Measurements from ENCODE around the gene OMP.

OMP gene, protein sequence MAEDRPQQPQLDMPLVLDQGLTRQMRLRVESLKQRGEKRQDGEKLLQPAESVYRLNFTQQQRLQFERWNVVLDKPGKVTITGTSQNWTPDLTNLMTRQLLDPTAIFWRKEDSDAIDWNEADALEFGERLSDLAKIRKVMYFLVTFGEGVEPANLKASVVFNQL
- total RNA-seq: 0 to 0.09 (median 0) reads per million in 3 donors

- Histone ChIP-seq H3K9me3 (ENCODE audit: control insufficient read depth, low read length) (no peaks in the 10 kb centered on the region), H3K36me3 (ENCODE audit: control insufficient read depth, insufficient read depth, low read length) (no peaks in the 10 kb centered on the region), H3K27ac (ENCODE audit: insufficient read depth, low read length, poor library complexity, severe bottlenecking) (no peak within 1 kb of the TSS), H3K4me1 (ENCODE audit: control insufficient read depth, insufficient read depth, low read length, poor library complexity, severe bottlenecking) (no peaks in the 10 kb centered on the region), H3K27me3 (replicated peaks; ENCODE audit: control insufficient read depth, insufficient read depth, low read length, poor library complexity, severe bottlenecking) (no peaks in the 10 kb centered on the region), H3K4me3 (ENCODE audit: insufficient read depth, low read depth, low read length, poor library complexity, severe bottlenecking) (no peak within 1 kb of the TSS)
- DNase-seq: no peak
These were observed at the start of gene OMP for GRCh38 chr11:77102246-77103210. OMP (plus strand) TSS chr11:77102840; CDS start chr11:77102840, 0 bp downstream.

GRCh38 chr11:77053217-77054015 lies 49.2 kb upstream of the OMP start:
- Histone ChIP-seq H3K27me3 (replicated peaks; ENCODE audit: control insufficient read depth, insufficient read depth, low read length, poor library complexity, severe bottlenecking) (no peaks in the 10 kb centered on the region), H3K27ac (ENCODE audit: insufficient read depth, low read length, poor library complexity, severe bottlenecking) (no peak overlapping the region), H3K4me3 (ENCODE audit: insufficient read depth, low read depth, low read length, poor library complexity, severe bottlenecking) (no peak overlapping the region), H3K36me3 (ENCODE audit: control insufficient read depth, insufficient read depth, low read length) (no peaks in the 10 kb centered on the region), H3K9me3 (ENCODE audit: control insufficient read depth, low read length) (peaks cover 5% of the 10 kb centered on the region), H3K4me1 (ENCODE audit: control insufficient read depth, insufficient read depth, low read length, poor library complexity, severe bottlenecking) (no peaks in the 10 kb centered on the region)
- DNase-seq: no peak

GRCh38 chr11:77054084-77054483 lies 48.6 kb upstream of the OMP start:
- Histone ChIP-seq H3K4me3 (ENCODE audit: insufficient read depth, low read depth, low read length, poor library complexity, severe bottlenecking) (no peak overlapping the region), H3K27me3 (replicated peaks; ENCODE audit: control insufficient read depth, insufficient read depth, low read length, poor library complexity, severe bottlenecking) (no peaks in the 10 kb centered on the region), H3K27ac (ENCODE audit: insufficient read depth, low read length, poor library complexity, severe bottlenecking) (no peak overlapping the region), H3K9me3 (ENCODE audit: control insufficient read depth, low read length) (peaks cover 5% of the 10 kb centered on the region), H3K36me3 (ENCODE audit: control insufficient read depth, insufficient read depth, low read length) (no peaks in the 10 kb centered on the region), H3K4me1 (ENCODE audit: control insufficient read depth, insufficient read depth, low read length, poor library complexity, severe bottlenecking) (no peaks in the 10 kb centered on the region)
- DNase-seq: no peak

GRCh38 chr11:77055101-77055561 lies 47.5 kb upstream of the OMP start:
- Histone ChIP-seq H3K36me3 (ENCODE audit: control insufficient read depth, insufficient read depth, low read length) (no peaks in the 10 kb centered on the region), H3K4me3 (ENCODE audit: insufficient read depth, low read depth, low read length, poor library complexity, severe bottlenecking) (no peak overlapping the region), H3K27me3 (replicated peaks; ENCODE audit: control insufficient read depth, insufficient read depth, low read length, poor library complexity, severe bottlenecking) (no peaks in the 10 kb centered on the region), H3K4me1 (ENCODE audit: control insufficient read depth, insufficient read depth, low read length, poor library complexity, severe bottlenecking) (no peaks in the 10 kb centered on the region), H3K27ac (ENCODE audit: insufficient read depth, low read length, poor library complexity, severe bottlenecking) (no peak overlapping the region), H3K9me3 (ENCODE audit: control insufficient read depth, low read length) (peaks cover 5% of the 10 kb centered on the region)
- no peak for DNase-seq

GRCh38 chr11:77055913-77056312 lies 46.7 kb upstream of the OMP start:
- peaks cover 5% of the 10 kb centered on the region for H3K9me3 ChIP-seq (ENCODE audit: control insufficient read depth, low read length)
- no peak overlapping the region for H3K27ac ChIP-seq (ENCODE audit: insufficient read depth, low read length, poor library complexity, severe bottlenecking)
- no peak for DNase-seq
- H3K36me3 ChIP-seq (ENCODE audit: control insufficient read depth, insufficient read depth, low read length): no peaks in the 10 kb centered on the region
- H3K27me3 ChIP-seq (replicated peaks; ENCODE audit: control insufficient read depth, insufficient read depth, low read length, poor library complexity, severe bottlenecking): no peaks in the 10 kb centered on the region
- H3K4me1 ChIP-seq (ENCODE audit: control insufficient read depth, insufficient read depth, low read length, poor library complexity, severe bottlenecking): no peaks in the 10 kb centered on the region
- H3K4me3 ChIP-seq (ENCODE audit: insufficient read depth, low read depth, low read length, poor library complexity, severe bottlenecking): no peak overlapping the region

- Histone ChIP-seq H3K4me1 (ENCODE audit: control insufficient read depth, insufficient read depth, low read length, poor library complexity, severe bottlenecking) (no peaks in the 10 kb centered on the region), H3K27me3 (replicated peaks; ENCODE audit: control insufficient read depth, insufficient read depth, low read length, poor library complexity, severe bottlenecking) (no peaks in the 10 kb centered on the region), H3K27ac (ENCODE audit: insufficient read depth, low read length, poor library complexity, severe bottlenecking) (no peak overlapping the region), H3K9me3 (ENCODE audit: control insufficient read depth, low read length) (peaks cover 5% of the 10 kb centered on the region), H3K4me3 (ENCODE audit: insufficient read depth, low read depth, low read length, poor library complexity, severe bottlenecking) (no peak overlapping the region), H3K36me3 (ENCODE audit: control insufficient read depth, insufficient read depth, low read length) (no peaks in the 10 kb centered on the region)
- DNase-seq: no peak
These were observed 45.7 kb upstream of the OMP start for GRCh38 chr11:77056814-77057402.

DNA sequence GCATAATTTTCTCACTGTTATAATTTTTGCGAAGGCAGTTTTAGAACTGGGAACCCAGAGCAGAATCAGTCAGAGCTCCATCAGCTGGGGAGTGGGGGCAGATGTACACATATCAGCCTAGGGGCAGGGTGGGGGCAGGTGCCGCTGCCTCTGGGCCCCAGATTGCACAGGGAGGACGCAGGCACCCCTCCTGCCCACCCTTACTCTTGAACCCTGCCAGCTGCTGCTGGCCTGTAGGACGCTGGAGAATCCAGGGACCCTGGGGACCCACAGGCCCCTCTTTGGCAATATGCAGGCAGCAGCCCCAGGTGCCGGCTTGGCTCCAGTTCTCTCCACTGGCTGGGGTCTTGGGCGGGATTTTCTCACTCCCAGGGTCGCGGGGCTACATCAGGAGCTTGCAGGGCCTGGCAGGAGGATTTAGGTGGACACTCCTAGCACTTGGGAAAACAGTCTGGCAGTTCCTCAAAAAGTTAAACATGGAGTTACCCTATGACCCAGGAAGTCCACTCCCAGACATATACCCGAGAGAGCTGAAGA lies 44.6 kb upstream of the OMP start:
- no peaks in the 10 kb centered on the region for H3K4me1 ChIP-seq (ENCODE audit: control insufficient read depth, insufficient read depth, low read length, poor library complexity, severe bottlenecking)
- no peak overlapping the region for H3K27ac ChIP-seq (ENCODE audit: insufficient read depth, low read length, poor library complexity, severe bottlenecking)
- peaks cover 5% of the 10 kb centered on the region for H3K9me3 ChIP-seq (ENCODE audit: control insufficient read depth, low read length)
- DNase-seq: no peak
- H3K36me3 ChIP-seq (ENCODE audit: control insufficient read depth, insufficient read depth, low read length): no peaks in the 10 kb centered on the region
- no peak overlapping the region for H3K4me3 ChIP-seq (ENCODE audit: insufficient read depth, low read depth, low read length, poor library complexity, severe bottlenecking)
- no peaks in the 10 kb centered on the region for H3K27me3 ChIP-seq (replicated peaks; ENCODE audit: control insufficient read depth, insufficient read depth, low read length, poor library complexity, severe bottlenecking)

- no peak for DNase-seq
- H3K36me3 ChIP-seq (ENCODE audit: control insufficient read depth, insufficient read depth, low read length): no peaks in the 10 kb centered on the region
- peaks cover 5% of the 10 kb centered on the region for H3K9me3 ChIP-seq (ENCODE audit: control insufficient read depth, low read length)
- H3K4me1 ChIP-seq (ENCODE audit: control insufficient read depth, insufficient read depth, low read length, poor library complexity, severe bottlenecking): no peaks in the 10 kb centered on the region
- H3K27ac ChIP-seq (ENCODE audit: insufficient read depth, low read length, poor library complexity, severe bottlenecking): no peak overlapping the region
- H3K4me3 ChIP-seq (ENCODE audit: insufficient read depth, low read depth, low read length, poor library complexity, severe bottlenecking): no peak overlapping the region
- no peaks in the 10 kb centered on the region for H3K27me3 ChIP-seq (replicated peaks; ENCODE audit: control insufficient read depth, insufficient read depth, low read length, poor library complexity, severe bottlenecking)
These were observed 43.7 kb upstream of the OMP start for GRCh38 chr11:77058900-77059299.

DNA sequence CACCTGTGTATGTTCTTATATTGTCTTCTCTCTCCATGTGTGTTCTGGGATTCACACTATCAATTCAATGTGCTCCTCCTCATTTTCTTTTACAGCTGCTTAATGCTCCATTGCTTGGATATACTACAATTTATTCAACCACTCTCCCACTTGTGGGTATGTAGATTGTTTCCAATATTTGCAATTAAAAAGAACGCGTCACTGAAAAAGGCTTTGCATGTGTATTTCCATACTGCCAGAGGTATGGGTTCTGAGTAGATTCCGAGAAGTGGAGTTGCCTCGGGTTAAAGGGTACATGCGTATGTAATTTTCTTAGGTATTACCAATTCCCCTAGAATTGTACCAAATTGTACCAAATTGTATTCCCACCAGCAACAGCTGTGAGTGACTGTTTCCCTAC lies 42.8 kb upstream of the OMP start:
- Histone ChIP-seq H3K9me3 (ENCODE audit: control insufficient read depth, low read length) (peaks cover 5% of the 10 kb centered on the region), H3K27ac (ENCODE audit: insufficient read depth, low read length, poor library complexity, severe bottlenecking) (no peak overlapping the region), H3K27me3 (replicated peaks; ENCODE audit: control insufficient read depth, insufficient read depth, low read length, poor library complexity, severe bottlenecking) (no peaks in the 10 kb centered on the region), H3K36me3 (ENCODE audit: control insufficient read depth, insufficient read depth, low read length) (no peaks in the 10 kb centered on the region), H3K4me3 (ENCODE audit: insufficient read depth, low read depth, low read length, poor library complexity, severe bottlenecking) (no peak overlapping the region), H3K4me1 (ENCODE audit: control insufficient read depth, insufficient read depth, low read length, poor library complexity, severe bottlenecking) (no peaks in the 10 kb centered on the region)
- no peak for DNase-seq
